UCSD-AML1 (cell line): Measurements from ENCODE around the gene IL1A.

Experiments
- DNase-seq: peaks from one replicate; lab custom pipeline; 2025; ENCODE audit not compliant: unreplicated experiment; lab: John Stamatoyannopoulos, UW

IL1A gene

GRCh38 chr2:112728029-112728362 is 56.3 kb downstream of the IL1A start:
- DNase-seq = no peak

GRCh38 chr2:112727276-112728028 is 56.8 kb downstream of the IL1A start:
- DNase-seq = no peak

GRCh38 chr2:112726487-112727190 is 57.7 kb downstream of the IL1A start:
- peak; percentile 93 for DNase-seq

GRCh38 chr2:112725545-112726457 is 58.5 kb downstream of the IL1A start:
- no peak for DNase-seq

GRCh38 chr2:112724591-112725525 is 59.4 kb downstream of the IL1A start:
- DNase-seq = peak; percentile 81

GRCh38 chr2:112723995-112724394 is 60.3 kb downstream of the IL1A start:
- no peak for DNase-seq
